Neural cell (in vitro differentiated cells): Measurements from ENCODE around the gene KRTAP10-5. TPM values are rescaled to one million over a fixed set of nuclear protein-coding genes. Genes with fewer than 3 reads are reported as not detected.

Source experiments
- H2AFZ ChIP-seq: fragments of 200-600, 300-800 bp; sonication (generic), shearing (Covaris generic); 2 replicates; pipeline ENCODE4 v1.6.0; 2014; ENCODE audit warnings: low read depth, mild to moderate bottlenecking, antibody characterized with exemption, low read length, moderate library complexity
- H3F3A ChIP-seq: fragments of 200-600 bp; shearing (Covaris generic); 2 replicates; pipeline ENCODE4 v1.6.1; 2016; ENCODE audit warnings: mild to moderate bottlenecking, moderate library complexity, mixed read lengths, antibody characterized with exemption, low read length; ENCODE audit not compliant: insufficient read depth, poor library complexity, severe bottlenecking
- H3K27ac ChIP-seq: fragments of 200-600, 300-800 bp; sonication (generic), shearing (Covaris generic); 2 replicates; pipeline ENCODE4 v1.5.1; 2014; ENCODE audit warnings: mild to moderate bottlenecking, low read length, moderate library complexity
- H3K27me3 ChIP-seq: fragments of 300-800, 200-600 bp; sonication (generic), shearing (Covaris generic); 2 replicates; pipeline ENCODE4 v1.6.0; 2014; ENCODE audit warnings: mild to moderate bottlenecking, low read depth, low read length, moderate library complexity; ENCODE audit not compliant: insufficient read depth
- H3K36me3 ChIP-seq: fragments of 300-800, 200-600 bp; sonication (generic), shearing (Covaris generic); 2 replicates; pipeline ENCODE4 v1.5.1; 2014; ENCODE audit warnings: mild to moderate bottlenecking, antibody characterized with exemption, low read length, moderate library complexity; ENCODE audit not compliant: insufficient read depth
- H3K4me2 ChIP-seq: fragments of 300-800, 200-600 bp; sonication (generic), shearing (Covaris generic); 2 replicates; pipeline ENCODE4 v1.6.0; 2014; ENCODE audit warnings: mild to moderate bottlenecking, low read length
- H3K4me3 ChIP-seq: fragments of 300-800, 200-600 bp; sonication (generic), shearing (Covaris generic); 2 replicates; pipeline ENCODE4 v1.5.1; 2014; ENCODE audit warnings: mild to moderate bottlenecking, low read length, moderate library complexity
- H3K79me2 ChIP-seq: fragments of 200-600 bp; shearing (Covaris generic); replicated peaks from 2 replicates; pipeline ENCODE4 v1.6.0; 2014; ENCODE audit warnings: mild to moderate bottlenecking, low read length, moderate library complexity; ENCODE audit not compliant: insufficient read depth
- H3K9ac ChIP-seq: fragments of 300-800, 200-600 bp; sonication (generic), shearing (Covaris generic); 2 replicates; pipeline ENCODE4 v1.6.1; 2016; ENCODE audit warnings: mild to moderate bottlenecking, low read length, mixed read lengths
- H3K9me2 ChIP-seq: fragments of 200-600 bp; shearing (Covaris generic); 2 replicates; pipeline ENCODE4 v1.6.1; 2016; ENCODE audit warnings: mild to moderate bottlenecking, low read length, mixed read lengths; ENCODE audit not compliant: insufficient read depth
- H3K9me3 ChIP-seq: fragments of 200-600, 300-800 bp; sonication (generic), shearing (Covaris generic); 2 replicates; pipeline ENCODE4 v1.6.1; 2016; ENCODE audit warnings: mild to moderate bottlenecking, mixed run types, low read length, moderate library complexity, mixed read lengths
- H4K20me1 ChIP-seq: fragments of 200-600 bp; shearing (Covaris generic); 2 replicates; pipeline ENCODE4 v1.6.1; 2016; ENCODE audit warnings: mild to moderate bottlenecking, mixed run types; ENCODE audit not compliant: insufficient read depth
- CTCF ChIP-seq: fragments of 450-650 bp; IDR thresholded peaks from 2 replicates; pipeline ENCODE4 v1.5.1; 2014; ENCODE audit warnings: antibody characterized with exemption, mild to moderate bottlenecking, moderate library complexity; ENCODE audit not compliant: poor library complexity, severe bottlenecking
- EP300 ChIP-seq: fragments of 450-650 bp; conservative IDR thresholded peaks from 2 replicates; pipeline ENCODE4 v1.6.1; 2014; ENCODE audit warnings: antibody characterized with exemption, mild to moderate bottlenecking, moderate library complexity; ENCODE audit not compliant: poor library complexity, severe bottlenecking
- EZH2 ChIP-seq: fragments of 200-600, 300-800 bp; shearing (Covaris generic), sonication (generic); IDR thresholded peaks from 2 replicates; pipeline ENCODE4 v1.6.1; 2014; ENCODE audit warnings: antibody characterized with exemption, low read length, borderline replicate concordance, mild to moderate bottlenecking; ENCODE audit not compliant: insufficient read depth, poor library complexity, severe bottlenecking
- MXI1 ChIP-seq: fragments of 450-650 bp; conservative IDR thresholded peaks from 2 replicates; pipeline ENCODE4 v1.6.1; 2014; ENCODE audit warnings: antibody characterized with exemption, mild to moderate bottlenecking; ENCODE audit not compliant: poor library complexity, severe bottlenecking
- POLR2AphosphoS5 ChIP-seq: IDR thresholded peaks from 2 replicates; pipeline ENCODE4 v1.6.1; 2012
- RAD21 ChIP-seq: fragments of 450-650 bp; conservative IDR thresholded peaks from 2 replicates; pipeline ENCODE4 v1.6.1; 2014; ENCODE audit warnings: antibody characterized with exemption, mild to moderate bottlenecking, moderate library complexity
- SMC3 ChIP-seq: fragments of 450-650 bp; conservative IDR thresholded peaks from 2 replicates; pipeline ENCODE4 v1.6.1; 2014; ENCODE audit warnings: antibody characterized with exemption, mild to moderate bottlenecking, moderate library complexity; ENCODE audit not compliant: poor library complexity
- TAF1 ChIP-seq: IDR thresholded peaks from 2 replicates; pipeline ENCODE4 v1.6.1; 2012; ENCODE audit warnings: low read depth
- polyA plus RNA-seq: library from polyadenylated mRNA; depleted of rRNA; stranded (reverse); fragments of >200 nt; gene quantifications from 2 replicates; pipeline ENCODE4 v1.2.3, GENCODE V29; 2014
- TF ChIP-seq, protein P1 (sequence below): IDR thresholded peaks from 2 replicates; pipeline ENCODE4 v1.6.1; 2012; ENCODE audit warnings: borderline replicate concordance

Gene KRTAP10-5
- polyA plus RNA-seq, 1 donor from 2014 or later, result not detected

GRCh38 chr21:44579833-44580144 lies 615 bp downstream of the KRTAP10-5 start:
- Histone ChIP-seq H3K36me3 (no peaks in the 10 kb centered on the region), H3K9me2 (no peaks in the 10 kb centered on the region), H3K9me3 (no peaks in the 10 kb centered on the region), H4K20me1 (no peaks in the 10 kb centered on the region), H3K4me2 (no peak overlapping the region), H3F3A (no peaks in the 10 kb centered on the region), H2AFZ (no peak overlapping the region), H3K79me2 (no peaks in the 10 kb centered on the region), H3K27ac (no peak overlapping the region), H3K9ac (no peak overlapping the region), H3K27me3 (no peaks in the 10 kb centered on the region), H3K4me3 (no peak overlapping the region)
- TF ChIP-seq EP300 (no peak), MXI1 (no peak)
- TF ChIP-seq, protein P1, sequence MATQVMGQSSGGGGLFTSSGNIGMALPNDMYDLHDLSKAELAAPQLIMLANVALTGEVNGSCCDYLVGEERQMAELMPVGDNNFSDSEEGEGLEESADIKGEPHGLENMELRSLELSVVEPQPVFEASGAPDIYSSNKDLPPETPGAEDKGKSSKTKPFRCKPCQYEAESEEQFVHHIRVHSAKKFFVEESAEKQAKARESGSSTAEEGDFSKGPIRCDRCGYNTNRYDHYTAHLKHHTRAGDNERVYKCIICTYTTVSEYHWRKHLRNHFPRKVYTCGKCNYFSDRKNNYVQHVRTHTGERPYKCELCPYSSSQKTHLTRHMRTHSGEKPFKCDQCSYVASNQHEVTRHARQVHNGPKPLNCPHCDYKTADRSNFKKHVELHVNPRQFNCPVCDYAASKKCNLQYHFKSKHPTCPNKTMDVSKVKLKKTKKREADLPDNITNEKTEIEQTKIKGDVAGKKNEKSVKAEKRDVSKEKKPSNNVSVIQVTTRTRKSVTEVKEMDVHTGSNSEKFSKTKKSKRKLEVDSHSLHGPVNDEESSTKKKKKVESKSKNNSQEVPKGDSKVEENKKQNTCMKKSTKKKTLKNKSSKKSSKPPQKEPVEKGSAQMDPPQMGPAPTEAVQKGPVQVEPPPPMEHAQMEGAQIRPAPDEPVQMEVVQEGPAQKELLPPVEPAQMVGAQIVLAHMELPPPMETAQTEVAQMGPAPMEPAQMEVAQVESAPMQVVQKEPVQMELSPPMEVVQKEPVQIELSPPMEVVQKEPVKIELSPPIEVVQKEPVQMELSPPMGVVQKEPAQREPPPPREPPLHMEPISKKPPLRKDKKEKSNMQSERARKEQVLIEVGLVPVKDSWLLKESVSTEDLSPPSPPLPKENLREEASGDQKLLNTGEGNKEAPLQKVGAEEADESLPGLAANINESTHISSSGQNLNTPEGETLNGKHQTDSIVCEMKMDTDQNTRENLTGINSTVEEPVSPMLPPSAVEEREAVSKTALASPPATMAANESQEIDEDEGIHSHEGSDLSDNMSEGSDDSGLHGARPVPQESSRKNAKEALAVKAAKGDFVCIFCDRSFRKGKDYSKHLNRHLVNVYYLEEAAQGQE, result no peak

DNA sequence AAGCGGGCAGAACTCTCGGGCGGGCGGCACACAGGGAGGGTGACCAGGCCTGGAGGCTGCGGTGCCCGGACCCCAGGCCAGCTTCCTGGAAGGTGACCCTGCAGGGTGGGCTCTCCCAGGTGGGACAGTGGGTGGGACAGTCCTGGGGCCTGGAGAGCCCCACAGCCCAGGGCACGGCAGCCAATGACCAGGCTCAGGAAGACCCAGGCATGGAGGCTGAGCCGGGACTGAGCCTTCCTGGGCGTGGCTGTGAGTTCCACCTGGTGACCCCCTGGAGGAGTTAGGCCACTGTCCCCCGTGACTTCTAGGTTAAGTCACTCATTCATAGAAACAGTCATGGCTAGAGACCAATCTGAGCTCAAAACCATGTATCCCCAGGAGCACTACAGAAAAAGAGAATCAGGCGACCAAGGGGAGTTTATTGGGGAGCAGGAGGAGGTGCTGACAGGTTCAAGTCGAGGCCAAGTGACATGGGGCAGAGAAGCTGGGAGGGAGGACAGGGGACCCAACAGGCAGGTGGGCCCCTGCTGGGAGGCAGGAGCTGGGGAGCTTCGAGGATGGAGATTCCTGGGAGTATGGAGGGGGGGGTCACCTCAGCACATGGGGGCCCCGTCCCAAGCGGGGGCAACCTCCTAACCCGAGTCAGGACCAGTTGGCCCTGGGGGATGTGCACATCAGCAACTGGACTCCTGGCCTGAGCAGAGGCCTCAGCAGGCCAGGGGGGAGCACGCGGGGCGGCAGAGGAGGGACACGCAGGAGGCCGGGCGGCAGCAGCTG lies 1.2 kb downstream of the KRTAP10-5 start:
- Histone ChIP-seq H3K4me3 (no peak overlapping the region), H2AFZ (no peak overlapping the region), H3K9ac (no peak overlapping the region), H3K79me2 (no peaks in the 10 kb centered on the region), H4K20me1 (no peaks in the 10 kb centered on the region), H3F3A (no peaks in the 10 kb centered on the region), H3K9me3 (no peaks in the 10 kb centered on the region), H3K4me2 (no peak overlapping the region), H3K36me3 (no peaks in the 10 kb centered on the region), H3K9me2 (no peaks in the 10 kb centered on the region), H3K27me3 (no peaks in the 10 kb centered on the region), H3K27ac (no peak overlapping the region)
- TF ChIP-seq RAD21 (no peak), TAF1 (no peak), MXI1 (no peak), SMC3 (no peak), EZH2 (no peak), CTCF (no peak), EP300 (no peak), POLR2AphosphoS5 (no peak)
- TF ChIP-seq, protein P1, result no peak
